ENCODE measurements around the gene UQCRC1.
"Not testable (repeated sequence)": the region's sequence is repeated elsewhere in the genome, so short reads cannot be mapped to it uniquely, and the experiment has no call there.

UQCRC1 gene

DNA sequence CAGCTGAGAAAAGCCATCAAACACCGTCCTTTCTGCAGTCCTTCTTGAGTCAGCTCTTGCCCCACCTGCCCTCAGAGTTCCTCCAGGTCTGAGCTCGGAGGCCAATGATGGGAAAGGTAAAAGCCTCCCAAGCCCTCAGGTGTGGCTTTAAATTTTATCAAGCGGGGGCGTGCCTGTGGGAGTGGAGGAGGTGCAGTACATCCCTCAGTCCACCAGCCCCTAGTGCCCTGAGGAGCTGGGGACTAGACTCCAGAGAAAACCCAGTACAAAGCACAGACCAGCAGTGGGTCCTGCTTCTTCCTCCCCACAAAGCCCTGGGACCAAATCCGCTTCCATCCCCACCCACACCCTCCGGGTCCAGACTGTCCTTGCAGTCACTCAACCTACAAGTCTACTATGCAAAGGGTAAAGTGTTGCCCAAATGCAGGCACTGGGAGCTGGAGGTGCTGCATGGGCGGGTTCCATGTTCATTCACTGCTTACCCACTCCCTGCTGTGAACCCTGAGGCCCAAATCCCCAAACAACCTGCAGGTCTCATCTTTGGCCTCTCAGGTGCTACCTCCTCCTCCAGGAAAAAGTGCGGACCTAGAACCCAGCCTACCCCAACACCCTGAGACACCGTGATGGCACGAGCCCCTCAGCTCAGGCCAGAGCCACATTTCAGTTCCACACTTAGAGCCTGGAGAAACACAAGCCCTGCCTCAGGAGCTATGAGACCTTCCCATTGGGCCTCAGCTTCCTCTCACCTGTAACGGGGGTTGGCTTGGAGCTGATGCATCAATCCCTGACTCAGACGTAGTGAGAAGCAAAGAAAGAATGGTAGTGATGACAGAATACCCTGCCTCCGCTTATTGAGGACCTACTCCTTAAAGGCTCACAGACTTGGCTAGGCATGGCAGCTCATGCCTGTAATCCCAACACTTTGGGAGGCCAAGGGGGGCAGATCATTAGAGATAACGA lies 55.3 kb downstream of the UQCRC1 start:
- DNase-seq = no peak

- no peak for DNase-seq
These were observed 56.1 kb downstream of the UQCRC1 start for GRCh38 chr3:48553361-48553760.

DNA sequence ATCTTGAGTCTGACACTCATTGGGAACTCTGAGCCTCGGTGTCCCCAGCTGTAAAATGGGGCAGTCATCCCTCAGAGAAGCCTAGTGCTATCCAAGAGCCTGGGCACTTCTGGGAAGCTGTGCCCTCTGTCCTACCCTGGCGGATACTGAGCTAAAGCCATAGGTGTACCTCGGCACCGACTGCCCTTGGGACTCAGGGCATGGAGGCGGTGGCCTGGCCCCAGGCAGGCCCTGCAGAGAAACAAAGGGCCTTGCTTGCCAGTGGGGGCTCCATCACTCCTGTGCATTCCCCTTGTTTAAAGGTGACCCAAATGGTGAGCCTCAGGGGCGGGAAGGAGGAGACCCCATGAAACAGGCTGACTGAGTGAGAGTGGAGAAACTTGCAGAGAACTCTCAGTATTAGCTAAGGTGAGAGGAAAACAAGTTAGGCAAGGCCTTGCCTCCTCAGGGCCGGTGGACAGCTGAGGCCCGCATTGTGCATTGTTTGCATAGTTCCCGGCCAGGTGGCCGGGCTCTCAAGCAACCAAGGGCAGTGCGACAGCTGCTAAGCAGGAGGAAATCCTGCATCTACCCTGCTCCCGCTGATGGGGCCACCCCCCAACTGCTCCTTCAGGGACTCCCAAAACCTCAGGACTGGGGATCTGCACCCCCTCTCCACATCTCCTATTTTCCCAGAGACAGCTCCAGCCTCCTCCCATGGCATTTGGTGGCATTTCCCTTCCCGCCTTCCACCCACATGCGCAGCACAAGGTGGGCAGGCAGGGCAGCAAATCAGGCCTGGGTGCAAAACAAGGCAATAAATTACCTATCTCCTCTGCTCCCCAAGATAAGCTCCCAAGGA lies 57.1 kb downstream of the UQCRC1 start:
- DNase-seq = no peak

GRCh38 chr3:48551651-48552050 lies 57.8 kb downstream of the UQCRC1 start:
- not testable (repeated sequence) for DNase-seq
